NCI-H128 (cell line): Measurements from ENCODE around the gene TK1.

ENCODE experiments used
- DNase-seq: peaks from one replicate; lab custom pipeline; 2025; ENCODE audit not compliant: unreplicated experiment; lab: John Stamatoyannopoulos, UW

TK1 gene

DNA sequence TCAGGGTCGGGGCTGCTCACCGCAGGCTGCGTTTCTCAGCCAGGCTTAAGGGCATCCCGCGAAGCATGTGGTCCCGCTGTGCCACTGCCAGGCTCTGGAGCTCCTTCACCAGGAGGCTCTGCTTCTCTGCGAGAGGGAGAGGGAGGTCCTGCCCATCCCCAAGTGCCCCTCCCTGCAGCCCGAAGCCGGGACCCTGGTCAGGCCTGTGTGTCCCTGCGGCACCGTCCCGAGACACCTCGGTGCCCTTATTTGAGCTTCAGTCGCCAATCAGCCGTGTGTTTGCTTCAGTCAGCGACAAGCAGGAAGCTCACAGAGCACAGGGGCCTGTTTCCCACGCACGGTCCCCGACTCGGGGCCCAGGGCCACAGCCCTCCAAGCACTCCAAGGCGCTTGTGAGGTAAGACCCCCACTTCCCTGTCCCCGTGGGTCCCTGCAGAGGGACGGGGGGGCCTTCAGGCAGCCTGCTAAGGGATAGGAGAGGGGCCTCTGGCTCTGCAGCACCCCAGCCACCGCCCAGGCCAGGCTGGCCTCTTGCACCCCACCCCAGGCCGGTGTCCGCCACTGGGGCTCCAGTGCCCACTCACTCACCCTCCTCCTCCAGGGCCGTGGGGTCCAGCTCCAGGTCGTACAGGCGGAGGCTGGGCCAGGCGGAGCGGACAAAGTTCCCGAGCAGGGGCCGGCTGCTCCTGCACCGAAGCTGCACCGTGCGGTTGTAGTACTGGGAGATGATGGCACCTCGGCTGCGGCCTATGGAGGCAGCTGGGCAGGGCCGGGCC, 61.5 kb downstream of the TK1 start:
- DNase-seq: no peak

DNA sequence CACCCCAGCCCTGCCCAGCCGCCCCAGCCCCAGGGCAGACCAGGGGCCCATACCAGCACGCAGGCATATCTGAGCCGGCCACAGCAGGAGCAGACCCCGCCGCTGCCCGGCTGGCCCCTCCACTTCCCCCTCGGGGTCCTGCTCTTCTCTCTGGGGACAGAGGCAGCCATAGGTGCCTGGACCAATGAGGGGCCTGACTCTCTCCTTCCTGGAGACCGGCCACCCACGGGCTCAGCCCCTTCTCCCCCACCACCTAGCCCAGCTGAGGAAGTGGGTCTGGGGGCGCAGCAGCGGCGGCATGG, 62.1 kb downstream of the TK1 start:
- no peak for DNase-seq
